Hypothalamus (tissue), 51 donors: ENCODE data around the gene SPDEF.
A peak's percentile ranks its signal among the peaks of the same experiment; 100 is the strongest.

Experiments used
- DNase-seq, 51 donors: peaks; one replicate each; lab custom pipeline; 2025; lab: John Stamatoyannopoulos, UW

Gene SPDEF

GRCh38 chr6:34565722-34566137, 9.6 kb upstream of the SPDEF start:
- no peak for DNase-seq

DNA sequence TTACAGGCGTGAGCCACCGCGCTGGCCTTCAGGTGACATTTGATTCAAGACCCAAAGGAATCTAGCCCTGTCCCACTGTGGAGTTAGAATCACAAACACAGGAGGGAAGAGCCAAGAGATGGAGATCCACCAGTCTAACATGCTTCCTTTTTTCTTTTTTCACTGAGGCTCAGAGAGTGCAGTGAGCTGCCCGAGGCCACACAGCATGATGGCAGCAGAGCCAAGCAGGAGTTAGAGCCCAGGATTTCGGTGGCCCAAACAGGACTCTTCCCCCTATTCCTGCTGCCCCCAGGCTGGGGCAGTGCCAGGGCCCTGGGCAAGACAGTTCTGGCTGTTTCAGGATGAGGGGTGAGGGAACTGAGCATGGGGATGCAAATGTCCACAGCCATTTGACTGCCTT, 8.1 kb upstream of the SPDEF start:
- no peak for DNase-seq

DNA sequence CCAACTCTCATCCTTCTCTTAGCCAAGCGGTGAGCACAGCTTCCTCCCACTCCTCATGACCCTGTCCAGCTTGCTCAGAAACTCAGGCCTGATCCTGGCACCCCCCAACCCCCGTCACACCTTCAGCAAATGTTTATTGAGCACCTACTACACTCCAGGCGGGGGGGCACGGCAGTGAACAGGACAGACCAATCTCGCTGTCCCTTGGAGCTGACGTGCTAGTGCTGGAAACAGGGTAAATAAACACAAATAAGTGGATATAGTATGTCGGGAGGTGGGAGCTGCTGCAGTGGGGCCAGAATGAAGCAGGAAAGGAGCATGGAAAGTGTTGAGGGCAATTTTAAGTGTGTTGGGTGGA, 7.4 kb upstream of the SPDEF start:
- no peak for DNase-seq

DNA sequence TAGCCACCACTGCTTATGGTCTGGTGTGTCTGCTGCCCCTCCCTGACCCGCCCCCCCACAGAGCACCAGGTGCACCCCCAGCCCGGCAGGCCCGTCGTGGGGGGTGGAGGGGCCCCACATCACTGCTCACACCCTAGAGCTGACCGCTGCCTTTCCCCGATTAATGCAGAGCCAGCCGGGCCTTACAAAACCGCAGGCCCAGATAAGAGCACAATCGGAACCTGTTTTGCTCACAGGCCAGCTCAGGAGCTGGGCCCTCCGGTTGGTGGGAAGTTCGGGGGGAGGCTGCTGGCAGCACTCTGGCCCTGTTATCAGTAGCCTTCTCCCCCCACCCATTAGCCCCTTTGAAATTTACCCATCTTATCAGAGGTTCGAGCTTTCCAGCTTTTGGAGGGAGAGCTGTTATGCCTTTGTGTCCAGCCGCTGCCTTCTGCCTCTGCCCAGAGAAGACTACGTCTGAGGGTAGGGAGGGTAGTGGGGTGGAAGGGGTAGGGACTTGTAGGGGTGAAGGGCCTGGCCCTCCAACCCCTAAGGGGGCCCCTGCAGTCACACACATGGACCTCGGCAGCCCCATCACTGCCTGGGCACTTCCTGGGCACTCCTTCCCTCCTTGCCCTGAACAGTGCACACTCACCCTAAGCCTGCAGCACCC, 6.9 kb upstream of the SPDEF start:
- no peak for DNase-seq

DNA sequence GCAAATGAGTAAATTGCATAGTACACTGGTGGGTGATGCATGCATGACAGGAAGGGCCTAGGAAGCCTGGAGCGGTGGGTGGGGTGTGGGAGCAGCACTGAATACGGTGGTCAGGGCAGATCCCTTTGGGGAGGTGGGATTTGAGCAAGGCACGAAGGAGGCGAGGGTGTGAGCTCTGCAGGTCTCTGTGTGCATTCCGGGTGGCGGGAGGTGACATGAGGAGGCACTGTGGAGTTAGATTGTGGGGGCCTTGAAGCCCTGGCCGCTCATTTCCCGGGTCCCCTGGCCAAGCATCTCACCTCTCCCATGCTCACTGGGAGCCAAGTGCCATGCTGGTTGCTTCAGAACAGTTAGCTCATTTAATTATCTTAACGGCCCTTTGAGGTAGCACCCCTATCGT, 6.2 kb upstream of the SPDEF start:
- DNase-seq: no peak

GRCh38 chr6:34561227-34561530, 5.0 kb upstream of the SPDEF start:
- DNase-seq: no peak

GRCh38 chr6:34560366-34561226, 4.5 kb upstream of the SPDEF start:
- DNase-seq: peak in 3 of 51 donors; percentile 3 to 58 (median 12)

DNA sequence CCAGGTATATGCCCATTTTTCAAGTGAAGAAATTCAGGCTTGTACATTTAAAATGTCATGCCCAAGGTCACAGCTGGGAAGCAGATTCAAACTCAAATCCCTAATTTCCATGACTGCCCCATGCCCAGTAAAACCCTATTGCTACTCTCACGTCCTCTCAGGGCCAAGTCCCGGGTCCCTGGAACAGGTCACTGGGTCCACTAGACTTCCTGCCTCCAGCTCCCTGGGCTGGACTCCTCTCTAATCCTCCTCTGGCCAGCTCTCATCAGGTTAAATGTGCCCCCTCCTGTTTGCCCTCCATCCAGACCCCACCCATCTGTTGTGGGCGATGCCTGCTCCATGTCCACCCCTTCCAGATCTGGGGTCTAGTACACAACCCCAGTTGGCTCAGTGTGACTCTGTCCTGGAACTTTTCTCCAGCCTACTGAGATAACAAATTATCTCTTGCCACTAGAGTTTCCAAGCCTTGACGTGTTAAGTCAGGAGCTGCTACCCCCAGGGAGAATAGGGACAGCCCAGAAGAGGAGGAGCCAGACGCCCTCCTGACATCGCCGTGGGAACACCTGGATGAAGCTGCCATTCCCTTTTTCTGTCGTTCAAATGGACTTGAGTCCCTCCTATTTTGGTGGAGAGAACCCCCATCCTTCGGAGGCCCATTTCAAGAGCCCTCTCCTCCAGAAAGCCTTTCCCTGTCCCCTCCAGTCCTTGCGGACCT, 3.7 kb upstream of the SPDEF start:
- no peak for DNase-seq

- no peak for DNase-seq
Measured at GRCh38 chr6:34558172-34558714, 2.1 kb upstream of the SPDEF start.

GRCh38 chr6:34557228-34557627, 1.1 kb upstream of the SPDEF start:
- no peak for DNase-seq

DNA sequence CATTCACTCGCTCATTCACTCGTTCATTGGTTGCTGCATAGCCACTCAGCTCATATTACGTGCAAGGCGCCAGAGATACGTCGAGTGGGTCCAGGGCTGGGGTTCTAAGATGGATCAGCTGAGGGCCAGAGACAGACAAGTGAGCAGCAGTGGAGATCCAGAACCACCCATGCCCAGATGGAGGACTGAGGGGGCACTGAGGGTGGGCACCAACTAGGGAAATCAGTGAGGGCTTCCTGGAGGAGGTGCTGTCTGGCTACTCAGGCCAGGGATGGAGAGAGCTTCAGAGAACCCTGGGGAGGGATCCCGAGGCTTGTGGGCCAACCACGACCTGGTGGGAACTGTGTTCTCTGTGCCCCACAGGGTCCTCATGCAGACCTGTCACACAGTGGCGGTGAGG, 364 bp upstream of the SPDEF start:
- DNase-seq: no peak

DNA sequence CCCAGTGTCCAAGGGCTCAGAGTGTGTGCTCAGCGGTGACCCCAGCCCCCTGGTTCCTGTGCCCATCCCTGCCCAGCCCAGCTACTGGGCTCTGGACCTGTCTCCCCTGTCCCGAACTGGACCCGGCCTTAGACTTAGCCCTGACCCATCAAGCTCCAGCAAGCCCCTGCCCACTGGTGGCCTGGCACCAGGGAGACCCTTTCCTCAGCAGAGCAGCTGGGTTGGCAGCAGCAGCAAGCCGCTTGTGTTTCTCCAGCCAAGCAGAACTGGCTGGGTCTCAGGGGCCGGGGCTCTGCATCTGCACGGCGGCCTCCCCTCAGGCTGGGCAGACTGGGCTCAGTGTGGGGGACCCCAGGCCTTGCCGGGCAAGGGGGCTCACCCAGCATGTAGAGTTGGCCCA, 801 bp downstream of the SPDEF start:
- no peak for DNase-seq

DNA sequence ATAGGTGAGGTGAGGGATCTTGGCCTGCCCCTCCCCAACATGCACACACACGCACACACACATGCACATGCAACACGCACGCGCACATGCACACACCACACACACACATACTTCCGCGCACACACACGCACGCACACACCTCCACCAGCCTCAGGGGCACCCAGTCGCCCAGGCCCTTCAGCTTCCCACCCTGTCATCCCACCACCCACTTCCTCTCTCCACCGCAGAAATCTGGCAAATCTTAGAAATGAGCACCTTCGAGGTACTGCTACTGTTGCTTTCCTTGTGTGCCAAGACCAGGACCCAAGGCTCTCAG, 1.2 kb downstream of the SPDEF start:
- DNase-seq: no peak

DNA sequence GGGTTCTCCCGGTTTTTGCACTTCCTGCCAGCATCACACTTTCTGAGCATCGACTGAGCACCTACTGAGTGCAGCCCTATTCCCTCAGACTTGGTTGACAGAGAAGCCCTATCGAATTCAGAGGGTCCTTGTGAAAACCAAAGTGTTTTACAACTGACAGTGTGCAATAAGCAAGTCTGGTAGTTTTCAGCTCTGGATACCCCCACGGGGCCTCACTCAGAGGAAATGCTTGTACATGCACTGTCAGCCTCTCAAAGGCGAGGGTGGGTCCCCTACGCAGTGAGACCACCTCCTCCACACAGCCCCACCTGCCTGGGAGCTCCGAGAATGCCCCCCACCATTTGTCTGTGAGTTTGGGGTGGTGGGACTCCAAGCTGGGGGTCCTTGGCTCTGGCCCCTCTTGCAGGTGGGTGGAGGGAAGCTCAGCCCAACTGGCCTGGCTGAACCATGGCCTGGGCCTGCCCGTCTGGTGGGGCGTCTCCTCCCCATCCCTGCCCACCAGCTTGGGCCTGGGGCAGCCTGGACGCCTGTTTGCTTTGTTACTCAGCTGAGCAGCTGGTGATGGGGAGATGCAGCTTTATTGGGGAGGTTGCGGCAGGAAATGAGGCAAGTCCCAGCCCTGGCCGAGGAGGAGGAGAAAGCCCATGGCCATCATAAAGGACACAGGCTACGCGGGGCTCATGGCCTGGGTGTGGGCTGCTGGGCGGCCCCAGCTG, 1.7 kb downstream of the SPDEF start:
- DNase-seq: no peak

- no peak for DNase-seq
Measured at GRCh38 chr6:34553750-34554149, 2.4 kb downstream of the SPDEF start.

DNA sequence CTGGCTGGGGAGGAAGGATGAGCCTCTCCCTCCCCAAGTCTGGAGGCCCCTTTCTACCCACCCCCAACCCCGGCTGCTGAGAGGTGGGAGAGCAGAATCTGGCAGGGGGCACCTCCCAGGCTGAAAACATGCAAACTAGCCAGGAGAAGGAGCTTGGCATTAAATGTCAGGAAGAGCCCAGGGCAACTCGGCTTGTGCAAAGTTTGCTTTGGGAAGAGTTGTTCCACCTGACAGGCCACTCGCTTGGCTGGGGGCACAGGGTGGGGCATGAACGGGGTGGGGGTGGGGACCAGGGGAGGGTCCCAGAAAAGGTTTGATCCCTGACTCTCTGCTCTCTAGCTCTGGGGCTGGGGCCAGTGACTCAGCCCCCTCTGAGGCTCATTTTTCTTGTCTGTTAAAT, 3.0 kb downstream of the SPDEF start:
- DNase-seq: no peak

DNA sequence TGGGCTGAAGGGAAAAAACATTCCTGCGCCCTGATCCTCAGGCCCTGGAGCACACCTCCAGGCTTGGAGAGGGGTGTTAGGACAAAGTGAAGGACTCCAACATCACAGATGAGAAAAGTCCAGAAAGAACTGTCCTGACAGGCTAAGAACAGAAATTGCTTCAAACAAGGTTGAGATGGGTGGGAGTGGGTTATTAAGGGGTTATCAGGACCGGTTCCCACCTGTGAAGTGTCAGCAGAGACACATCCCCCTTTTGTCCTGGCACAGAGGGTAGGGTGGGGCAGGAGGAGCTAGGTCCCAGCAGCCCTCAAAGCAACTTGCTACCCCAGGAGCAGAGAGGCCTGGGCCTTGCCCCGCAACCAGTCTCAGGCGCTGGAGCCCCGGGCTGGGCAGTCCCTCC, 3.5 kb downstream of the SPDEF start:
- no peak for DNase-seq

GRCh38 chr6:34551720-34552119, 4.4 kb downstream of the SPDEF start:
- DNase-seq: no peak

DNA sequence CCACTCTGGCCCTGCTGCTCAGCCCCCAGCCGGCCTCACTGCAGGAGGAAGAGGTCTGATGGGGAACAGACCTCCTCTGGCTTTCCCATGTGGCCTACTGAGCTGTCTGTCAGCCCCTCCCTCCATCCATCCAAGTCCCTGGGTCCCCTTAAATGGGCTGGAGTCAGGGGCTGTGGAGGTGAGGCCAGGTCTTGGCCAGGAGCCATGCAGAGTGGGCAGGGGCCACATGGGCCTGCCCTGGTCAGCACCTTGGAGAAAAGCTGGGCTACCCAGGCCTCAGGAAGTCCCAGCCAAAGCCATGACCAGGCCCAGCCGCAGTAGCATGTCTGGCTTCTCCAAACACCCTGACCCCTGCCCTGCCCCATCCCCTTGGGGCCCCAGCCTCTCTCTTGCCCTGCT, 6.3 kb downstream of the SPDEF start:
- no peak for DNase-seq

DNA sequence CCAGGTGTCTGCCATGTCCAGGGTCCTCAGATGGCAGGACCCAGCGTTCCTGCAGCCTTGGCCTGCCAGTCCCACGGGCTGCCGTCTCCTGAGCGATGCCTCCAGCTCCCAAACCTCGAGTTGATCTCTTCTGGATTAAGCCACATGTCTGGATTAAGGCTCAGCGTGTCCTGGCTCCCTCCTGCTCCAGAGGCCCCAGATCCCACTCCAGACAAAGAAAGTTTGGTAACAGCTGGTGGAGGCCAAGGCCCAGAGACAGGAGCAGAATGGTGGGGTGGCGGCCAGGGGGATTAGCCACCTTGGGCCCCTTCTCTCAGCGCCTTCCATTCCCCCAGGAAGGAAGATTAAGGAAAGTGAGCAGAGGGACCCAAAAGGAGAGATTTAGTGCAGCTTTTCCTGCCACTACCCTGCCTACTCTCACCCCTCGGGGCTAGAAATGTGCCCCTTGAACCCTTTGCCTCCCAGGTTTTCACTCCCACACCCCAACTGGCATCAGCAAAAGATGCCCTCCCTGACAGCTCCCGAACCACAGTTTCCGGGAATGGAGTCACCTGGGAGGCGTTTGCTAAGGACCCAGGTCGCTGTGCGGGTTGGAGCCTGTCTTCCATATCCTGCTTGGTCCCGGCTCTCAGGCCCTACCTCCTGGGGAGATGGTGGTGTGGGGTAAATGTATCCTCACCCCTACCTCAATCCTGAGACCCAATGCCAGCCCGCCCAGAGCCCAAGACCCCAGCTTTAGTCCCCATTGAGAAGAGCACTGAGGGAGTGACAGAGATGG, 6.9 kb downstream of the SPDEF start:
- no peak for DNase-seq
